ENCODE measurements around the gene SLC15A5. TPM values are rescaled to one million over a fixed set of nuclear protein-coding genes. Genes with fewer than 3 reads are reported as not detected.

Gene SLC15A5
- total and polyA plus RNA-seq, 2 of the 8 experiments (the other 6 are each of a cell fraction or from before 2014, with no cell fraction given) = not detected

- no peak overlapping the region for H3K4ac ChIP-seq (replicated peaks; ENCODE audit: insufficient read length, low read depth, low read length)
- no peak overlapping the region for H3K23ac ChIP-seq (ENCODE audit: insufficient read length)
- TF ChIP-seq CBX8 (IDR thresholded peaks at IDR 0.05; ENCODE audit: borderline replicate concordance, low read depth, low read length) (no peak), JUN (IDR thresholded peaks at IDR 0.05; ENCODE audit: low read depth, low read length) (no peak), HDAC6 (IDR thresholded peaks at IDR 0.05; ENCODE audit: low read depth, low read length) (no peak), GTF2F1 (IDR thresholded peaks at IDR 0.05; ENCODE audit: borderline replicate concordance, low read depth, low read length) (no peak), JUND (IDR thresholded peaks at IDR 0.05; ENCODE audit: low read length) (no peak), SP1 (IDR thresholded peaks at IDR 0.05; ENCODE audit: low read depth, low read length) (no peak), MAX (IDR thresholded peaks at IDR 0.05) (no peak), KDM5A (IDR thresholded peaks at IDR 0.05; ENCODE audit: low read length) (no peak), TBP (IDR thresholded peaks at IDR 0.05; ENCODE audit: low read depth, low read length) (no peak), POLR2AphosphoS5 (IDR thresholded peaks at IDR 0.05; ENCODE audit: low read depth, low read length) (no peak), MAFK (IDR thresholded peaks at IDR 0.05; ENCODE audit: low read depth, low read length) (no peak), SAP30 (IDR thresholded peaks at IDR 0.05; ENCODE audit: insufficient read depth, insufficient replicate concordance, low read length) (no peak), RXRA (IDR thresholded peaks at IDR 0.05; ENCODE audit: insufficient read depth, low read depth, low read length) (no peak), SP4 (IDR thresholded peaks at IDR 0.05; ENCODE audit: low read length) (no peak)
- TF ChIP-seq, protein P1, sequence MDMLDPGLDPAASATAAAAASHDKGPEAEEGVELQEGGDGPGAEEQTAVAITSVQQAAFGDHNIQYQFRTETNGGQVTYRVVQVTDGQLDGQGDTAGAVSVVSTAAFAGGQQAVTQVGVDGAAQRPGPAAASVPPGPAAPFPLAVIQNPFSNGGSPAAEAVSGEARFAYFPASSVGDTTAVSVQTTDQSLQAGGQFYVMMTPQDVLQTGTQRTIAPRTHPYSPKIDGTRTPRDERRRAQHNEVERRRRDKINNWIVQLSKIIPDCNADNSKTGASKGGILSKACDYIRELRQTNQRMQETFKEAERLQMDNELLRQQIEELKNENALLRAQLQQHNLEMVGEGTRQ (IDR thresholded peaks at IDR 0.05; ENCODE audit: low read length) = no peak
- no peak overlapping the region for H4K5ac ChIP-seq (ENCODE audit: insufficient read length, low read depth, low read length)
- H3K18ac ChIP-seq (ENCODE audit: extremely low read depth, low read length) = no peak overlapping the region
- no peaks in the 10 kb centered on the region for H3K27me3 ChIP-seq (replicated peaks in 1 of 4; ENCODE audit: control insufficient read depth in 3 of 4, extremely low read depth in 1 of 4, insufficient read depth in 3 of 4, low read length in 3 of 4)
- H3K4me3 ChIP-seq (ENCODE audit: extremely low read depth in 1 of 4, insufficient read depth in 2 of 4, low read depth in 3 of 4, low read length in 4 of 4) = no peak overlapping the region
- H2AK5ac ChIP-seq (ENCODE audit: low read depth, low read length) = no peak overlapping the region
- H3K14ac ChIP-seq (ENCODE audit: insufficient read length) = no peak overlapping the region
- no peaks in the 10 kb centered on the region for H3K36me3 ChIP-seq (ENCODE audit: control insufficient read depth in 2 of 4, insufficient read depth in 4 of 4, low read length in 3 of 4)
- no peak overlapping the region for H3K9ac ChIP-seq (replicated peaks in 1 of 4; ENCODE audit: extremely low read depth in 1 of 4, low read depth in 3 of 4, low read length in 3 of 4)
- no peak overlapping the region for H3K4me2 ChIP-seq (ENCODE audit: insufficient read depth in 1 of 2, low read depth in 2 of 2, low read length in 2 of 2)
- no peak overlapping the region for H2AFZ ChIP-seq (ENCODE audit: low read length)
- no peaks in the 10 kb centered on the region for H3K79me1 ChIP-seq (ENCODE audit: low read depth, low read length)
- DNase-seq (ENCODE audit: low read depth in 1 of 2, low spot score in 2 of 2) = no peak
- CTCF ChIA-PET (ENCODE audit: partially characterized antibody) = no interaction called here
- H4K8ac ChIP-seq (ENCODE audit: extremely low read depth, insufficient read depth, low read length) = no peak overlapping the region
- H3K9me3 ChIP-seq (ENCODE audit: insufficient read depth in 2 of 2, low read depth in 1 of 2, low read length in 1 of 2) = no peaks in the 10 kb centered on the region
- 99% methylated on average over 7 of the region's 7 CpGs; no CpG with 5 or more reads in 1 of the 2 experiments for WGBS, 2 experiments (ENCODE audit: extremely low coverage in 1 of 2, insufficient coverage in 1 of 2, insufficient read length in 1 of 2, insufficient replicate concordance in 2 of 2, low coverage in 1 of 2, low lambda C conversion rate in 2 of 2, missing lambda C conversion rate in 1 of 2)
- H3K79me2 ChIP-seq (ENCODE audit: control insufficient read depth in 1 of 2, insufficient read depth in 2 of 2, low read length in 2 of 2) = no peaks in the 10 kb centered on the region
- no peak overlapping the region for H4K91ac ChIP-seq (replicated peaks; ENCODE audit: insufficient read length, low read length)
- POLR2A ChIA-PET (ENCODE audit: partially characterized antibody) = no interaction called here
- no peak overlapping the region for H2BK120ac ChIP-seq (replicated peaks; ENCODE audit: low read depth, low read length)
- no peak overlapping the region for H2BK5ac ChIP-seq (ENCODE audit: low read depth, low read length)
- H2BK12ac ChIP-seq (ENCODE audit: low read depth, low read length) = no peak overlapping the region
- H2BK20ac ChIP-seq (ENCODE audit: low read length) = no peak overlapping the region
- H3K56ac ChIP-seq (replicated peaks; ENCODE audit: insufficient read length, low read depth, low read length) = no peak overlapping the region
- no peak for FAIRE-seq
- no peaks in the 10 kb centered on the region for H4K20me1 ChIP-seq (replicated peaks in 1 of 2; ENCODE audit: control insufficient read depth in 1 of 2, insufficient read depth in 2 of 2, low read length in 2 of 2)
- no peak overlapping the region for H2BK15ac ChIP-seq (ENCODE audit: low read length)
- H3K23me2 ChIP-seq (ENCODE audit: low read depth, low read length) = no peaks in the 10 kb centered on the region; the same call in 1 of the 2 replicates
- H3K4me1 ChIP-seq (replicated peaks in 1 of 4; ENCODE audit: control insufficient read depth in 3 of 4, insufficient read depth in 4 of 4, low read length in 3 of 4) = no peaks in the 10 kb centered on the region
- H3K27ac ChIP-seq (ENCODE audit: low read depth, low read length) = no peak overlapping the region
These were observed 23.3 kb upstream of the SLC15A5 start for GRCh38 chr12:16300736-16301135.

Measured in H1 (cell line).